CD4-positive, alpha-beta T cell treated with Interferon gamma for 1 hour (primary cell): ENCODE measurements around the gene ASB2.
A peak's percentile ranks its signal among the peaks of the same experiment; 100 is the strongest.

Source experiments
- DNase-seq: peaks from one replicate; pipeline ENCODE4 v3.0.0-alpha.2; 2020

The ASB2 gene

DNA sequence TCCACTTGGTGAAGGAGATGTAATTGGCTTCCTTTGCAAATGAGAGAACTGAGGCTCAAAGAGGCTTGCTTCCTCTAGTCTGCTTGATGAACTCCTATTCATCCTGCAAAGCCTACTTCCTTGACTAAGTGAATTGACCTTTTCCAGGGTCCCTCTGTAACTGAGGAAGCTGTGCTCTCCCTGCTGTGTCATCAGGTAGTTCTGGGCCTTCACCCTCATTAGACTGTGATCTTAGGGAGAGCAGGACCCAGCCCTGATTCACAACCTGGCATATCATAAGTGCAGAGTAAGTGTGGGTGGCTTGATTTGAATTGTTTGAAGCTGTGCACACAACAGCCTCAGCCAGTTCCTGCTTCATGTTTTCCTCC, 16.3 kb downstream of the ASB2 start:
- no peak for DNase-seq

DNA sequence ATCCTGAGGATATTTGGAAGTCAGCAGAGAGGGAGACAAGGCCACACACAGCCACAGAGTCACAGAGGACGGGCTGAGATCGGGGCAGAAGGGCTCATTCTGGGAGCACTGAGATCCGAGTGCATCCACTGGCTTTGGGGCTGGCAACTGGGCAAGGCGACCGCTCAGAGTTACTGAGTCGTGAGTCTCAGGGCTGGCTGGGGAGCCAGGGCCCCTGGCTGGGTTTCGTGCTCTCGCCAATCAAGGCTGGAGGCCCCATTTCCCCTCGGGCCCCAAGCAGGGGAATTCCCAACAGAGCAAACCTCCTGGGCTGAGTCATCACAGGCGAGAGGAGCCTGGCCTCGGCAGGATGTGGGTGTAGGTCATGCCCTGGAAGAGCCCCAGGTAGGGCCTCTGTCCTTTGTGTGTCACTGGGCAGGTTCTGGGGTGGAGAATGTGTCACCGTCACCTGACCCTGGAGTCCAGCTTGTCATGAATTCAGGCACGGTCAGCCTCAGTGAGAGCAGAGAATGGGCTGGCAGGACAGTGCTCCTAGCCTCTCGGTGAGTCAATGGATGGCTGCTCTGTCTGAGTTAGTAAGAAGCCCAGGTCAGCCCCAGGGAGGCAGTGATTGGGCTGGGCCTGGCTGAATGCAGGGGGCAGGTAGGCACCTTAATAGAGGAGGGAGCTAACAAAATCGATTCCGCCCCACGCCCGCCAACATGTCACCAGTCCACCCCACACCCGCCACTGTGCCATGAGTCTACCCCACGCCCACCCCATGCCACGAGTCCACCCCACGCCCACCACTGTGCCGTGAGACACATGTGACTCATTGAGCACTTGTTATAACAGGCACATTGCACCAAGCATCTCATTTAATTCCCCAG, 16.9 kb downstream of the ASB2 start:
- peak; percentile 93 for DNase-seq

DNA sequence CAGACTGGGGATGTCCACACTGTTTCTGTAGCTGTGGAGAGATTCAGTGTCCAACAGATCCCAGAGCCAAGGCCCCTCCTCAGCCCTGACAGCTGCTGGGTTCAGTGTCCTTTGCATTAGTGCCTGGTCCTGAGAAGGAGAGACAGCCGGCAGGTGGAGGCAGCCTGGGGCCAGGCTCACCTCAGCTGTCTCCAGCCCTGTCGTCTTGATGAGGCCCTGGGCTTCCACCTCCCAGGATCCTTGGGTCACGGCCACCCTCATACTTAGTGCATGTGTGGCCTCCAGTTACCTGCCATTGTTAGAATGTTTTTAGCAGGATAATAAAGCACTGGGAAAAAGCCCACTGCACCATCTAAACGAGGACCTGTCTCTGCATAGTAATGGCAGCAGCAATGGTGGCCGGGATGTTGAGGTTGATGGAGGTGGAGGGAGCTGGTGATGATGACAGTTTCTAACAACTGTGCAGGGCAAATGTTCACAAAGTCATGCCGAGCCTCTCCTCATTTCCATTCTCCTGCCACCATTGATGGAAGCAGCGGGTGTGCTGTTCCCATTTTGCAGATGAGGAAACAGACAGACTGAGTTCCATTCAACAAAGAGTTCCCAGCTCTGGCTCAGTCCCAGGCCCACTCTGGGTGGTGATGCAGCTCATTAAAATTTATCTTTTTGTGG, 17.7 kb downstream of the ASB2 start:
- no peak for DNase-seq

DNA sequence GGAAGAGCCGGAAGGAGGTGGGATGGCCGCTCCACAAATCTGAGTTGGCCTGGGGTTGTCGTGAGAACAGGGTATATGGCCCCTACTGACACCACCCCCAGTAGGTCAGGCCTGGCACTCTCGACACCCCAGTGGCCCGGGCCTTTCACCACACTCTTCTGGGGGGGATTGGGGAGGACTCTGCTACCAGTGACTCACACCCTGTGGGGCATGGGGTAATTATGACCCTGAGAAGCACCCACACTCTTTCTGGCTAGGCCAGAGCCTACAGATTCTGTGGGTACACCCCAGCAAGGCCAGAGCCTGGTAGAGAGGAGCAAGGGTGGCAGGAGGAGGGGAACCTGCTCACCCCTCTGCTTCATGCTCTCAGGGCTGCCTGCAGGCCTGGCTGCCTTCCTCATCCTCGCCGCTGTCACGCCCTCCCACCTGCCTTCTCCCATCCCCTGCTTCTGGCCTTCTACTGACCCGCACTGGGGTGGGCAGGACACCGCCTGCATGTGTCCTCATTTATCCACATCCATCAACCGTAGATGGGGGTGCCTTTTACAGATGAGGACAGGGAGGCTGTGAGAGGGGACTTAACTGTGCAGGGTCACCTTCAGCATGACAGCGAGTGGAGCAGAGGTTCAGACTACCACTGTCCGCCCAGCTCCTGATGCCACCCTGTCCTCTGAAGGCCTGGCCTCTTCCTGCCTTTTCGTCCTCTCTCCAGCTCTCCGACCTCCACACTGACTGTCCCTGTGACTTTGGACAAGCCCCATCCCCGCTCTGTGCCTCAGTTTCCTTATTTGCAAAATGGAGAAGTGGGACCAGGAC, 18.4 kb downstream of the ASB2 start:
- no peak for DNase-seq

DNA sequence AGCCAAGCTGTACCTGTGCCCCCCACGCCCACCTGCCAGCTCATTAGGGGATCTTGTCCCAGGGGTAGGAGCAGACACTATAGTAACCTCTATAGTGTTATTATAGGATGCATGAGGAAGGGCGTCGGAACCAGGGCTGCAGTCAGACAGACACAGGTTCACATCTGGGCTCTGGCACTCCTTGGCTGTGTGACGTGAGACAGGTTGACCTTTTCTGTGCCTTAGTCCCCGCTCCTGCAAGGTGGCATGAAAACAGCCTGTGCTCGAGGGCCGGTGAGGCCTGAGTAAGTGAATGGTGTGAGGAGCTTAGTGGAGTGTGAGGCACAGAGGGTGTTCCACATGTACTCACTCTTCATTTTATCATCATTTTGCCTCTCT, 19.0 kb downstream of the ASB2 start:
- DNase-seq: no peak

DNA sequence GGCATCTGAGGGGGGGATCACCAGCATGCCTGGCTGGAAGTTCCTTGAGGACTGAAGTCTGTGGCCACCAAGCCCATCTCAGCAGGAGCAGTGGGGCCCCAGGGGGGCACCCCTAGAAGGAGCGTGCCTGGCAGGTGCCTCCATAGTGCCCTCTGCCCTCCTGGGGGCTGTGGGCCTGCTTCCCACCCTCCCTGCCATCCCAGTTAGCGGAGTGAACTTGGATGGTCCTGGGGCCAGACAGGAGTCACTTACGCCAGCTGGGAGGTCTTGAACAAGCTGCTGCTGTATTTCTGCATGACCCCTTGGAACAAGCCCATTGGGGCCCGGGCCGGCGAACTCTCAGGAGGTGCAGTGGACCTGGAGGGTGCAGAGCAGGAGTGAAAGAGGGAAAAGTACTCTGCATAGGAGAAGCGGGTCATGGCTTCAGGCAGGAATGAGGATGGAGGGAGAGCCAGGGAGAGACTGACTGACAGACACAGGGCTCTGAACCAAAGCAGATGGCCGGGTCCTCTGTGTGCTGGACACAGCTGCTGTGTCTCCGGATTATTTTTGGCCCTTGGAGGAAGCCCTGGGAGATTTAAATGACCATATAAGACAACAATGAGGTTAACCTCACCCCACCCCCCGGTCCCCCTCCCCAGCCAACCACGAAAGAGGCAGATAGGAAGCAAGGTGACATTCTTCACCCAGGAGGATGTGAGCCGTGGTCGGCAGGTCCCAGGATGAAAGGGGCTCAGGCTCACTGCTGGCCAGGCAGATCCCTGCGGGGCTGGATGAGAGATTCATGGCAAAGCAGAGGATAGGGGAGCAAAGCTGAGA, 19.6 kb downstream of the ASB2 start:
- no peak for DNase-seq

DNA sequence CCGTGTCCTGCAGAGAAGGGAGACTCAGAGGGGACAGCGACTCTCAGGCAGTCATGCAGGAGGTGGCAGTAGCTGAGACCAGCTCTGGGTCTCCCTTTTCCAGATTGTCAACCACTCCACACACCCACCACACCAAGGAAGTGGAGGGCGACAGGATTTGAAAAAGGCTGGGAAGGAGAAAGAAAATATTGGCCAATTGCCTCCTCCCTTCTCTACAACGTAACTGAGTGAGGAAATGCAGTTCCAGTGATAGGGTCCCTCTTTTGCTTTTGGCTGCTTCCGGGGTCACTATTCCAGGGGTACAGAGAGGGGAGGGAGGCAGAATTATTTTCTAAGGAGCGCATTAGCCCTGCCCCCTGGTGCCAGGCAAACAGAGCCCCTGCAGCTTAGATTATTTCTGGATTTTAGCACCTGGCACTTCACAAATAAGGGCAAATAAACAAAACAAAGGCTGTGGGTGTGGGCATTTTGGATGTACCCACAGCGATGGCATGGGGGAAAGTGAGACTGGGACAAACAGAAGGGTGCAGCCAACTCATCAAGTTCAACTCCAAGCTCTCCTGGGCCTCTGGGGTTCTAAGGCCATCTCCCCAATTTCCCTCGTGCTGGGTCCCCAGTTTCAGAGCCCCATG, 20.4 kb downstream of the ASB2 start:
- DNase-seq: no peak

DNA sequence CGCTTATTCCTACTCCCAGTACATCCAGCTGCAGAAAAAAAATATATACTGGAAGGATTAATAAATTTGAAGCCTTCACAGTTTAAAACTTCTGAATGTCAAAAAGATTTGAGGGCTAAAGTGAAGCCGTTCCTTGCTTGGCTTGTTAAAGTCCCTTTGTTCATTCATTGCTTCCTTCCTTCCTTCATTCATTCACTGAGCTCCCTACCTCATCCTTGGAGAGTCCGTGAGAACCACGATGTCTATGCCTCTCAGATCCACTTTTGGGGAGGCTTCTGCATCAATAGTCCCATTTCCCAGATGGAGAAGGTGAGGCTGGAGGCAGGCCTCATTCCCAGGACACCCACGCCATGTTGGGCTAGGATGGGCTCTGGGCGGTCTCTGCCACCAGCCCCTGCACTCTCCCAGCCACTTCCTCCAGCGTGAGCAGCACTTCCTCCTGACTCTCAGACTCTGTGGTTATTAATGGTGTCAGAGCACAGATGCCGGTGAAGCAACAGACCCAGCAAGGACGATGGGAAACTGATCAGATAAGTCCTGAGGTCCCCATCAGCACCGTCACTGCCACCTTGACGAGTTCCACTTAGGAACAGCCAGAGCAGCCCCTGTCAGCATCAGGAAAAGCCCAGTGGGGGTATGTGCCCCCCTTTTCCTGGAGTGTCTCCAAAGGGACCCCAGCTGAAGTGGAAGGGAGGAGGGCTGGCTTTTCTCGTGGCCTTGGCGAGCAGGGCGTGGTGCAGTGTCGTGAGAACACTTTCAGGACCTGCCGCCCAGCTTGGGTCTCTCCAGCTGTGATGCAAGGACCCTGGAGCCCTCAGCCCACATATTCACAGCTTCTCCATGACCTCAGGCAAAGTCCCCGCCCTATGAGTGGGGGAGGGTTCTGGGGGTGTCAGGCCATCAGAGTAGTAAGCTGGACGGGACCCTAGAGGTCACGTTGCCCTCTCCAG, 21.2 kb downstream of the ASB2 start:
- peak; percentile 67 for DNase-seq

DNA sequence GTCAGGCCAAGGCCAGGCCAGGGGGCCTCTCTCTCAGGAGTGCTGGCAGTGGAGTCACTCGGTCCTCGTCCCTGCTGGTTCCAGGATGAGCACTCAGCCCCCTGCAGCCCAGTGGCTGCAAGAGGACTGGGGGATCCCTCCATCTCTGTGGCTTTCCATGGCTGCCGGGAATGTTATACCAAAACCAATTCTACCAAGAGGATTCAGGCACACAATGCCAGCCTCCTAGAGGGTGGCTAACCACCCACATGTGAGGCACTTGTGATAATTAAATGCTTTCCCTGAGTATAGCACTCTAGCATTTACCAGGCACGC, 21.9 kb downstream of the ASB2 start:
- no peak for DNase-seq

DNA sequence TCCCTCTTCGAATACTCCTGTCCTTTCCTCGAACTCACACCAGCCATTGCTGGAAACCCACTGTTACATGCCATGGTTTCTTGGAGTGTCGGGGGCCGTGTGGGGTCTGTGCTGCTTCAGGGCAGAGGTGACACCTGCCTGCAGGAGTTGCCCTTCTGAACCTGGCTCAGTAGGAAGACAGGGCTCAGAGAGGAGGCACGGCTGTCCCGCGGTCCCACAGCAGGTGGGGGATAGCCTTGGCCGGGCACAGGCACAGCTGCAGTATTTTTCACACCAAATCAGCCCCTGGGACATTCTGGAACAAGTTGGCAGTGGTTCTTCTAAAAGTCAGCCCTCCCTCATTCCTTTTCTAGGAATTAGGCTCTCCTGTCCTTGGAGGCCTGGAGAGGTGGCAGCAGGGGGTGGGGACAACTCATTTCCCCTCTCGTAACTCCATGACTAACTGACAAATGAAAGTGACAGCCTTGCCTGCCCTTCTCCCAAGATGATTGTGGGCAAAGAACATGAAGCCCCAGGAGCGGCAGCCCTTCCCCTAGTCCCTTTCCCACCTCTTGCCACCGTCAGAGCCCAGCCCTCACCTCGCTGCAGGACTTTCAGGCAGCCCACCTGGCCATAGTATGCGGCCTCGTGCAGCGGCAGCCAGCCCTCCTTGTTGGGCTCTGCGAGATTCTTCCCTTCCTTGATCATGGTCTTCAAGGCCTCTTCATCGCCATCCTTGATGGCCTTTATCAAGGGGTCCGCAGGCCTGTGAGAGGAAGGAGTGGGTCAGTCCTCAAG, 22.4 kb downstream of the ASB2 start:
- no peak for DNase-seq

DNA sequence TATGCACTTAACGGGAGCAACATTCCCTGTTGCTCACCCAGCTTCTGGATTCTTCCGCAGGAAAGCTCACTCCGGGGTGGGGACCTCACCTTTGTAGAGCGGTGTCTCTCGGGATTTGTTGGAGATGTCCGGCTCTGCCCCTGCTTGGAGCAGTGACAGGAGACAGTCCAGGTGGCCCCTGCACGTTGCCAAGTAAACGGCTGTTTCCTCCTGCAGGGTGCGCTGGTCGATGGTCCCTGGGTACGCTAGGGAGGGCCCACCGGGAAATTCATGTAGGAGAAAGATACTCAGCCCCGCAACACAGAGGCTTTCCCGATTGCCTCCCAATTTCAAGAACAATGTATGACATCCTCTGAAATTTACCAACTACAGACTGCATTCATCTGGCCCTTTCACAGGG, 23.1 kb downstream of the ASB2 start:
- no peak for DNase-seq

DNA sequence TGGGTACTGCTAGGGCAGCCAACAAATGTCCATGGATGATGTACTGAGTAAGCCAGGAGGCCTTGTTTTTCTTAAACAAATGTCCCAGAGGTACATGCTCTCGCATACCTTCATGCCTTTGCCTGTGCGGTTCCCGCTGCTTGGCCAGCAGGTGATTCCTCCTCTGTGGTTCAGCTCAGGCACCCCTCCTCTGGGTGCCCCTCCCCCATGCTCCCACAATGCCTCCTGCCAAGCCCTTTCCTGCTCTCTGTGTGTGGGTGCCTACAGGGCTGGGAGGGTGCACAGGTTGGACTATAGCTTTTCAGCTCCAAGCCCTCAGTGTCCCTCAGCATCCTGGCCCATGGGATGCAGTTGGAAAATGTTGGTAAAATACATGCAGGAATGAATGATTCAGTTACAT, 23.5 kb downstream of the ASB2 start:
- DNase-seq: no peak

DNA sequence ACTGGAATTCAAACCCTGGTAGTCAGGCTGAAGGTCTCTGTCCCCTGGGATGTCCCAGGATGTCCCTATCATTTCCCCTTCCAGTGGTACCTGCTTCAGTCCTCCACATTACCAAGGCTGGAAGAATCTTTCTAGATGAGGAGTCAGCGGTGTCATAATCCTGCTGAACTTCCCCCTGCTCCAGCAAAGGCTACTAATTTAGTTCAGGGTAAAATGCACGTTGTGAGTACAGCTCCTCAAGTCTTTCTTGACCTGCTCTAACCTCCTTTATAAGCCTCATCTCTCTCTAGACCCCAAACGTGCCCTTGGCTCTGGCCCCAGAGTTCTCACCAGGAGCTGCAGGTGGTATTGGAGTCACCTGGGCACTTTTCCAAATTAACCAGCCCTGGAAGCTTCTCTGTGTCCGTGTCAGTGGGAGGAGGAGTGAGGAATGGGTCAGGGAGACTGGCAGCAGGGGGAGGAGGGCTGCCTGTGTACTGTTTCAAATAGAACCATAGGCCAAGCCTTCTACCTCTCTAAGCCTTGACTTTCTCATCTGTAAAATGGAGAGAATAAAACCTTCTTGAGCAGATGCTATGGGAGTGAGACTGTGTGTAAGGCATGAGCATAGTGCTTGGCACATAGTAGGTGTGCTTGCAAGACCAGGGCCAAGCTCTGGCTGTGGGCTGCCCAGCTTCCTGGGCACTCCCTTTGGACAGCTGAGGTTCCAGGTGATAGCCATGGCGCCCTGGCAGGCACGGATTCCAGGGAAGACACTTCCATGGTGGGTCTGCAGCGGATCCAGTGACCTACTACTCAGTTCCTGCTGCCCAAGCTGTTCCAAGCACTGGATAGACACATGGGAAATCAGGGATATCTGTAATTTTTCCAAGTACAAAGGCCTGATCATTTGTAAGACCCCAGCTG, 24.5 kb downstream of the ASB2 start:
- DNase-seq: no peak

DNA sequence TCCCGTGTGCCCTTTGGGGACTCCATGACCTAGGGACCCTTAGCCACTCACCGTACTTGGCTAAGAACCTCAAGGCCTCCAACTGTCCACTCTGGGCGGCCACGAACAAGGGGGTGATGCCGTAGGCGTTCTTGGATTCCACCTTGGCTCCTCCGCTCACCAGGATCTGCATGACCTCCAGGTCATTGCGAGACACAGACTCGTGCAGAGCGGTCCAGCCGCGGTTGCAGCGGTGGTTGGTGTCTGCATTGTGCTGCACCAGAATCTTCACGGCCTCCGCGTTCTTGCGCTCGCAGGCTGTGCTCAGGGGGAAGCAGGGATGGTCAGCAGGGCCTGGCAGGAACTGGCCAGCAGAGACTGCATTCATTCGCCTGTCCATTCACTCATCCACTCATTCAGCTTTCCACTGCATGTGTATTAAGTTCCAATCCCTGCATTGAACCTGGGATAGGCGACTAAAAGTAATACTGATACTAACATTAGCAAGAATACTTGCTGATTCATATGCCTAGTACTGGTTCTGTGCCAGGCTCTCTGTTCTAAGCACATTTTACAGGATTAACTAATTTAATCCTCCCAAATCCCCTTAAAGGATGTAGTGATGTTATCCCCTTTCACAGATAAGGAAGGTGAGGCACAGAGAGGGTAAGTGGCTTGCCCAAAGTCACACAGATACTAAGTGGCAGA, 25.3 kb downstream of the ASB2 start:
- no peak for DNase-seq

DNA sequence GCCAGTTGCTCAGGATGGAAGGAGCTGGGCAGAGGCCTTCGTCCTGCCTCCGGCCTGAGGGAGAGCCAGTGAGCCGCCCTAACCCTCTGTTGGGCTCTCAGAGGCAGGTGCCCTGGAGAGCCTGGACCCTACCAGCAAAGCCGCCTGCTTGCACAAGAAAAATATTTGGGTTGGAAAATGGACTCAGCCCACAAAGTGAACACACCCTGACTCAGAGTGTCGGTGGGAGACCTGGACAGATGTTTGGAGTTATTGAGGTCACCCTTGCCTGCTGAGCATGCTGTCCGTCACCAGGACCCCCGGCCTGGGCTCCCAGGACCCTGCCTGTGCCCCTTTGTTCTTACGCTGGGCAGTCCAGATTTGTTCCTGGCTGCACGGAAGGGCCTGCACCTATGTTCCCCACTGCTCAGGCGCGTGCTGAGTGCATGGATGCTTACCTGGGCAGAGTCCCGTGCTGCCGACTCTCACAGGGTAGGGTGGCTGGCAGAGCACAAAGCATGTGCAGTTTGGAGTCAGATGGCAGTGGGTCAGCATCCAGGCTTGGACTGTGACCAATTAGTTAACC, 26.8 kb downstream of the ASB2 start:
- no peak for DNase-seq

DNA sequence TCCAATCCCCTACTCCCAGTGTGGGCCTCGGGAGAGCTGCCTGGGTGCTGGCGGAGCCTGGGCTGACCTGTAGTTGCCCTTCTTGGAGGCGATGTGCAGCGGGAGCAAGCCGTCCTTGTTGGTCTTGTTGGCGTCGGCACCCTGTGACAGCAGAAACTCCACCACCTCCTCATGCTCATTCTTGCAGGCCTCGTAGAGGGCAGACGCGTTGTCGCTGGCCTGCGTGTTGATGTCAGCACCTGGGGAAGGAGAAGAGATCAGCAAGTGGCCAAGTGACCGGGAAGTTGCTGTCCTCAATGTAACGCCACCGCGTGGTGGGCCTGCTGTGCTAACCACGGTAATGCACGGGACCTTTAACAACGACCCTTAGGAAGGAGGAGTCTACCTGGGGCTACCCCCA, 29.1 kb downstream of the ASB2 start:
- DNase-seq: no peak

DNA sequence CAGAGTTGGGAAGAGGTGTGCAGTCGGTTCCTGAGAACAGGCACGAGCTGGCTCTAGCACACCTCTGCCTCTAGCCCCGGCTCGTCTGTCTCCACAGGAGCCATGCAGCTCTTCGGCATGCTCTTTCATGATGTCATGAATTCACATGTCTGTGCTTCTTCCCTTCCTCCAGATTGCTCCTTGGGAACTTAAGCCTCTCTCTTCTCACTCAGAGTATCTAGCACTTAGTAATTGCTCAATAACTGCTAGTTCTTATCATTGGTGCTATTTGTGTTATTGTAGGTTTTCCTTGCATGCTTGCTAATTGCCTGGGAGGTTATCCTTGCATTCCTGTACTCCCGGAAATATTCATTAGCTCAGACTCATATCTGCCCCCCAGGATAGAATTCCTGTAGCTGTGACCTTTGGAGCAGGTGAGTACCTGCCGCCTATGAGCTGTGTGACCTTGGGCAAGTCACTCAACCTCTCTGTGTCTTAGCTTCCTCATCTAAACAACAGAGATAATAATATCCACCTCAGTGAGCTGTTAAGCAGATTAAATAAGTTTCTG, 29.8 kb downstream of the ASB2 start:
- no peak for DNase-seq

DNA sequence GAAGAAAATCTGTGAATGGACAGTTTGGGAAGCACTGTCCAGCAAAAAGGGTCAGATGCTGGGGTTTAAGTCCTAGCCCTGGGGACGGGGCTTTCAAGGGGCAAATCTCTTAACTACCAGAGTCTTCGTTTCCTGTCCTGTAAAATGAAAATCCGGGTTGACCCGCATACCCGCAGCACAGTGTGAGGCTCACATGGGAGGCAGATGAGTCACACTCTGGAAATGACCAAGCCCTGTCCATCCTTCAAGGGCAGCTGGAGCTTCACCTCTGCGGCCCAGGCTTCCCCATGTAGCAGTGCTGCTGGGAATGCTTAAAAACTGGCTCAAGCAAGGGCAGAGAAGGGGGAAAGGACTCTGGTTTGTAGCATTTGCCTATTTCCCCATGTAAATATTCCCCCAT, 30.3 kb downstream of the ASB2 start:
- no peak for DNase-seq
